Astrocyte (in vitro differentiated cells and primary cell): ENCODE measurements around the gene EXOC3. TPM values are rescaled to one million over a fixed set of nuclear protein-coding genes. Genes with fewer than 3 reads are reported as not detected.

Experiments used
- DNase-seq: peaks from one replicate; pipeline ENCODE4 v3.0.0-alpha.2; 2010; ENCODE audit warnings: low read depth
- FAIRE-seq: peaks from 2 replicates; lab custom pipeline; 2011; peaks lifted over from hg19 to GRCh38; lab: Jason Lieb, UNC
- H2AFZ ChIP-seq: 2 replicates; pipeline ENCODE4 v1.6.0; 2012; ENCODE audit warnings: low read depth, low read length, inconsistent platforms
- H3K27ac ChIP-seq: 2 replicates; pipeline ENCODE4 v1.5.1; 2011; ENCODE audit warnings: low read depth, low read length, inconsistent platforms
- H3K27me3 ChIP-seq: 2 replicates; pipeline ENCODE4 v1.6.0; 2011; ENCODE audit warnings: low read length, inconsistent platforms; ENCODE audit not compliant: insufficient read depth
- H3K36me3 ChIP-seq: 2 replicates; pipeline ENCODE4 v1.5.1; 2011; ENCODE audit warnings: low read length, inconsistent platforms; ENCODE audit not compliant: insufficient read depth
- H3K4me1 ChIP-seq: 2 replicates; pipeline ENCODE4 v1.5.1; 2011; ENCODE audit warnings: low read length, inconsistent platforms; ENCODE audit not compliant: insufficient read depth
- H3K4me2 ChIP-seq: 2 replicates; pipeline ENCODE4 v1.6.0; 2012; ENCODE audit warnings: low read length, inconsistent platforms
- H3K4me3 ChIP-seq: 2 replicates; pipeline ENCODE4 v1.5.1; 2011; ENCODE audit warnings: low read depth, mild to moderate bottlenecking, low read length, inconsistent platforms; ENCODE audit not compliant: insufficient read depth
- H3K79me2 ChIP-seq: 2 replicates; pipeline ENCODE4 v1.6.0; 2012; ENCODE audit warnings: mild to moderate bottlenecking, low read length, inconsistent platforms; ENCODE audit not compliant: insufficient read depth
- H3K9ac ChIP-seq: 2 replicates; pipeline ENCODE4 v1.6.0; 2012; ENCODE audit warnings: mild to moderate bottlenecking, low read length, inconsistent platforms
- H3K9me3 ChIP-seq: 2 replicates; pipeline ENCODE4 v1.5.1; 2012; ENCODE audit warnings: low read depth, mild to moderate bottlenecking, low read length, inconsistent platforms; ENCODE audit not compliant: insufficient read depth
- H4K20me1 ChIP-seq: 2 replicates; pipeline ENCODE4 v1.6.0; 2012; ENCODE audit warnings: low read length, inconsistent platforms; ENCODE audit not compliant: insufficient read depth
- H3K27ac Mint-ChIP-seq: one replicate; pipeline ENCODE4 v1.8.0; 2021; ENCODE audit warnings: mild to moderate bottlenecking, mixed read lengths; ENCODE audit not compliant: unreplicated experiment
- H3K27me3 Mint-ChIP-seq: one replicate; pipeline ENCODE4 v1.8.0; 2021; ENCODE audit warnings: low read depth, mixed read lengths; ENCODE audit not compliant: unreplicated experiment
- H3K36me3 Mint-ChIP-seq: one replicate; pipeline ENCODE4 v1.8.0; 2021; ENCODE audit warnings: low read depth, mixed read lengths; ENCODE audit not compliant: unreplicated experiment
- H3K4me1 Mint-ChIP-seq: one replicate; pipeline ENCODE4 v1.8.0; 2021; ENCODE audit warnings: low read depth, mixed read lengths; ENCODE audit not compliant: unreplicated experiment
- H3K4me3 Mint-ChIP-seq: one replicate; pipeline ENCODE4 v1.8.0; 2021; ENCODE audit warnings: mild to moderate bottlenecking, moderate library complexity, mixed read lengths; ENCODE audit not compliant: unreplicated experiment
- H3K9me3 Mint-ChIP-seq: one replicate; pipeline ENCODE4 v1.8.0; 2021; ENCODE audit warnings: mild to moderate bottlenecking, mixed read lengths; ENCODE audit not compliant: unreplicated experiment
- EZH2 ChIP-seq: IDR thresholded peaks from 2 replicates; pipeline ENCODE4 v1.6.1; 2012; ENCODE audit warnings: mild to moderate bottlenecking, low read length, inconsistent platforms; ENCODE audit not compliant: insufficient read depth
- total RNA-seq: library from RNA; stranded (reverse); gene quantifications from 2 replicates; pipeline ENCODE4 v1.2.1, GENCODE V29; 2021
- TF ChIP-seq, protein P1 (sequence below): IDR thresholded peaks from 2 replicates; pipeline ENCODE4 v1.5.1; 2011; ENCODE audit warnings: low read depth, mild to moderate bottlenecking, inconsistent platforms, low read length, moderate library complexity; ENCODE audit not compliant: insufficient read depth

The EXOC3 gene
- total RNA-seq, 1 donor from 2014 or later, result 37.9 TPM

DNA sequence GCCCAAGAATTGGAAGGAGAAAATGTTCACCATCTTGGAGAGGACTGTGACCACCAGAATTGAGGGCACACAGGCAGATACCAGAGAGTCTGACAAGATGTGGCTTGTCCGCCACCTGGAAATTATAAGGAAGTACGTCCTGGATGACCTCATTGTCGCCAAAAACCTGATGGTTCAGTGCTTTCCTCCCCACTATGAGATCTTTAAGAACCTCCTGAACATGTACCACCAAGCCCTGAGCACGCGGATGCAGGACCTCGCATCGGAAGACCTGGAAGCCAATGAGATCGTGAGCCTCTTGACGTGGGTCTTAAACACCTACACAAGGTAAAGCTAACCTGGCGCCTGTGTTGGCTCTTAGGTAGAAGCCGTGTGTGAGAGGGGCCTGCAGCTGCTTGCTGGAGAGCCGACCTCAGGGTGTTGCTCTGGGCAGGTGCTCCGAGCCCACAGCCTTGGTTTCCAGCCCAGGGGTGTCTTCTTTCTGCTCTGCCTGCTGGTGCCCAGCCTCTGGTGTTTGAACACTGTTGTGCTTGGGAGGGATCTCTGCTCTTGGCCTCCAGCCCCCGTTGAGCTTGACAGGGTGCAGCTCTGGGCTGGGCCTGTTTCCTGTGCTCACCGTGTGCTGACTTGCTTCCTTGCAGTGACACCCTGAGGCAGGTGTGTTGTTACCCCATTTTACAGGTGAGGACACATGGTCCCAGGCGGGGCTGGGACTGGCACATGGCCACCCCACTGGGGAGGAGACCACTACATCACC lies 10.9 kb downstream of the EXOC3 start:
- H3K4me2 ChIP-seq, result no peak overlapping the region
- peaks cover 12% of the 10 kb centered on the region for H3K4me1 ChIP-seq
- no peak for TF ChIP-seq EZH2
- TF ChIP-seq, protein P1, sequence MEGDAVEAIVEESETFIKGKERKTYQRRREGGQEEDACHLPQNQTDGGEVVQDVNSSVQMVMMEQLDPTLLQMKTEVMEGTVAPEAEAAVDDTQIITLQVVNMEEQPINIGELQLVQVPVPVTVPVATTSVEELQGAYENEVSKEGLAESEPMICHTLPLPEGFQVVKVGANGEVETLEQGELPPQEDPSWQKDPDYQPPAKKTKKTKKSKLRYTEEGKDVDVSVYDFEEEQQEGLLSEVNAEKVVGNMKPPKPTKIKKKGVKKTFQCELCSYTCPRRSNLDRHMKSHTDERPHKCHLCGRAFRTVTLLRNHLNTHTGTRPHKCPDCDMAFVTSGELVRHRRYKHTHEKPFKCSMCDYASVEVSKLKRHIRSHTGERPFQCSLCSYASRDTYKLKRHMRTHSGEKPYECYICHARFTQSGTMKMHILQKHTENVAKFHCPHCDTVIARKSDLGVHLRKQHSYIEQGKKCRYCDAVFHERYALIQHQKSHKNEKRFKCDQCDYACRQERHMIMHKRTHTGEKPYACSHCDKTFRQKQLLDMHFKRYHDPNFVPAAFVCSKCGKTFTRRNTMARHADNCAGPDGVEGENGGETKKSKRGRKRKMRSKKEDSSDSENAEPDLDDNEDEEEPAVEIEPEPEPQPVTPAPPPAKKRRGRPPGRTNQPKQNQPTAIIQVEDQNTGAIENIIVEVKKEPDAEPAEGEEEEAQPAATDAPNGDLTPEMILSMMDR, result no peak
- Mint-ChIP-seq H3K27ac (no peak overlapping the region), H3K27me3 (no peaks in the 10 kb centered on the region), H3K4me1 (peaks cover 13% of the 10 kb centered on the region), H3K4me3 (no peak overlapping the region), H3K9me3 (peaks cover 5% of the 10 kb centered on the region), H3K36me3 (peaks cover 50% of the 10 kb centered on the region)
- H3K27me3 ChIP-seq, result no peaks in the 10 kb centered on the region
- H3K27ac ChIP-seq, result no peak overlapping the region
- H3K4me3 ChIP-seq, result no peak overlapping the region
- FAIRE-seq (no peak), DNase-seq (no peak)
- peaks cover 38% of the 10 kb centered on the region for H3K36me3 ChIP-seq
- peaks cover 77% of the 10 kb centered on the region for H3K79me2 ChIP-seq
- peaks cover 30% of the 10 kb centered on the region for H4K20me1 ChIP-seq
- no peak overlapping the region for H2AFZ ChIP-seq
- H3K9me3 ChIP-seq, result no peaks in the 10 kb centered on the region
- H3K9ac ChIP-seq, result no peak overlapping the region

DNA sequence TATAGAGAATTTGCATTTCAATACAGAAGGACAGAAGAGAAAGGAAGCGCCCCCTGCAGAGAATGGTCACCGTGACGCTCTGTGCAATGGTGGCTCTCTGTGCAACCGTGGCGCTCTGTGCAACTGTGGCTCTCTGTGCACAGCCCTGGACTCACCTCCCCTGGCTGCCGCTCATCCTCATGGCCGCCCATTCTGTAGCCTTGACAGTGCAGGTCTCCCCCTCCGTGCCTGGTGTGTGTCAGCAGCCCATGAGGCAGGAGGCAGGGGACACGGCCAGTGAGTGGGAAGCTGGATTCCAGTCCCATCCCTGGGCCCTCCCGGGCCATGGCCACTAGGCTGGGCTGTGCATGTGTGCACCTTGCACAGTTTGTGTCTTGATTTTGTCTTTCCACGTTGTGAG lies 12.0 kb downstream of the EXOC3 start:
- H3K9me3 Mint-ChIP-seq, result peaks cover 5% of the 10 kb centered on the region
- H2AFZ ChIP-seq, result no peak overlapping the region
- no peak overlapping the region for H3K4me2 ChIP-seq
- H4K20me1 ChIP-seq, result peaks cover 23% of the 10 kb centered on the region
- peaks cover 75% of the 10 kb centered on the region for H3K79me2 ChIP-seq
- H3K9me3 ChIP-seq, result no peaks in the 10 kb centered on the region
- H3K27me3 Mint-ChIP-seq, result no peaks in the 10 kb centered on the region
- no peak for DNase-seq
- peaks cover 49% of the 10 kb centered on the region for H3K36me3 Mint-ChIP-seq
- H3K27ac ChIP-seq, result no peak overlapping the region
- peaks cover 33% of the 10 kb centered on the region for H3K36me3 ChIP-seq
- H3K27ac Mint-ChIP-seq, result no peak overlapping the region
- FAIRE-seq, result no peak
- H3K4me1 Mint-ChIP-seq, result peaks cover 13% of the 10 kb centered on the region
- H3K4me1 ChIP-seq, result peaks cover 16% of the 10 kb centered on the region
- no peak overlapping the region for H3K4me3 Mint-ChIP-seq
- no peak overlapping the region for H3K4me3 ChIP-seq
- TF ChIP-seq, protein P1, result no peak
- no peak for TF ChIP-seq EZH2
- no peaks in the 10 kb centered on the region for H3K27me3 ChIP-seq
- no peak overlapping the region for H3K9ac ChIP-seq

DNA sequence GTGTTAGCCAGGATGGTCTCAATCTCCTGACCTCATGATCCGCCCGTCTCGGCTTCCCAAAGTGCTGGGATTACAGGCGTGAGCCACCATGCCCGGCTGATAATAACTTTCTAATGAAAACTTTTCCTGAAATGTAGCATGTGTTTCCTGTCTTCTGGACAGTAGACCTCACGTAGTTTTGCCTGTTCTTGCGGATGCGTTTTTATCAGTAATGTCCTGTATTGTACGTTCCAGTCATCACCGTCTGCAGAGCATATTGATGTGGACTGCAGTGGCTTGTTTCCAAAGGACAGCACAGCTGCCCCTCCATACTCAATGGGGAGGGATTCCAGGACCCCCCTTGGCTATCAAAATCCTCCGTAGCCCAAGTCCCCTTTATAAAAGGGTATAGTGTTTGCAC lies 12.8 kb downstream of the EXOC3 start:
- H3K4me1 Mint-ChIP-seq, result peaks cover 13% of the 10 kb centered on the region
- no peaks in the 10 kb centered on the region for H3K27me3 Mint-ChIP-seq
- no peak for FAIRE-seq
- Histone ChIP-seq H3K9me3 (no peaks in the 10 kb centered on the region), H4K20me1 (peaks cover 23% of the 10 kb centered on the region), H2AFZ (no peak overlapping the region), H3K27ac (no peak overlapping the region), H3K4me3 (no peak overlapping the region), H3K36me3 (peaks cover 30% of the 10 kb centered on the region), H3K27me3 (no peaks in the 10 kb centered on the region), H3K79me2 (peaks cover 79% of the 10 kb centered on the region), H3K4me1 (peaks cover 16% of the 10 kb centered on the region), H3K9ac (no peak overlapping the region), H3K4me2 (no peak overlapping the region)
- peaks cover 51% of the 10 kb centered on the region for H3K36me3 Mint-ChIP-seq
- H3K27ac Mint-ChIP-seq, result no peak overlapping the region
- H3K9me3 Mint-ChIP-seq, result peaks cover 5% of the 10 kb centered on the region
- TF ChIP-seq, protein P1, result no peak
- TF ChIP-seq EZH2, result no peak
- H3K4me3 Mint-ChIP-seq, result no peak overlapping the region
- DNase-seq, result no peak
